ENCODE measurements around the gene UNC80.

UNC80 gene

GRCh38 chr2:210022824-210023223 lies 251.2 kb downstream of the UNC80 start:
- no peak for DNase-seq (ENCODE audit: low read depth)

GRCh38 chr2:210027608-210028007 lies 256.0 kb downstream of the UNC80 start:
- DNase-seq (ENCODE audit: low read depth) = no peak

- no peak for DNase-seq (ENCODE audit: low read depth)
Measured at GRCh38 chr2:210028178-210028577, 256.5 kb downstream of the UNC80 start.

DNA sequence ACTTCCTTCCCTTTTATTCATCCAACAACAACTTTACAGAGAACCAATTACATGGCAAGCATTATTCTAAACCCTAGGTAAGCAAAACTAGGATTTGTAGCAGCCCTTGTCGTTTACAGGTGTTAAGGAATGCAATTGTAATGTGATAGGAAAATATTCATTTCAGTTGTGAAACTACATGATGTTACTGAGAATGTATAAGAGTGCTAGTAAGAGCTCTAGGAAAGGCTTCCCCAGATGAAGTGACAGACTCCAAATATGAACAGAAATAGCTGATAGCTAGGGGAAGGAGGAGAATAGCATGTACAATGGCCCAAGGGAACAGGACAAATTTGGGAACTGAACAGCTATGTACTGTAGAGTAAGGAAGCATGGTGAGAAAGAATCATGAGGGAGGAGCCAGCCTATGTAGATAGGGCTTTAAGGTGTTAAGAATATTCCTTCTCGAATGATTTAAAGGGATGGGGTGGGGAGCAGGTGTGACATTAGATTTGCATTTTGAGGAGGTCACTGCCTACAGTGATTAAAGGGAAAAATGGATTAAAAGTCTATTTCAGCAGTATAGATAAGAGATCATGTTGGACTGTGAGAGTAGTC lies 262.6 kb downstream of the UNC80 start:
- DNase-seq (ENCODE audit: low read depth) = no peak

GRCh38 chr2:210035679-210036078 lies 264.0 kb downstream of the UNC80 start:
- DNase-seq (ENCODE audit: low read depth) = no peak

- no peak for DNase-seq (ENCODE audit: low read depth)
Measured at GRCh38 chr2:210038078-210038477, 266.4 kb downstream of the UNC80 start.

DNA sequence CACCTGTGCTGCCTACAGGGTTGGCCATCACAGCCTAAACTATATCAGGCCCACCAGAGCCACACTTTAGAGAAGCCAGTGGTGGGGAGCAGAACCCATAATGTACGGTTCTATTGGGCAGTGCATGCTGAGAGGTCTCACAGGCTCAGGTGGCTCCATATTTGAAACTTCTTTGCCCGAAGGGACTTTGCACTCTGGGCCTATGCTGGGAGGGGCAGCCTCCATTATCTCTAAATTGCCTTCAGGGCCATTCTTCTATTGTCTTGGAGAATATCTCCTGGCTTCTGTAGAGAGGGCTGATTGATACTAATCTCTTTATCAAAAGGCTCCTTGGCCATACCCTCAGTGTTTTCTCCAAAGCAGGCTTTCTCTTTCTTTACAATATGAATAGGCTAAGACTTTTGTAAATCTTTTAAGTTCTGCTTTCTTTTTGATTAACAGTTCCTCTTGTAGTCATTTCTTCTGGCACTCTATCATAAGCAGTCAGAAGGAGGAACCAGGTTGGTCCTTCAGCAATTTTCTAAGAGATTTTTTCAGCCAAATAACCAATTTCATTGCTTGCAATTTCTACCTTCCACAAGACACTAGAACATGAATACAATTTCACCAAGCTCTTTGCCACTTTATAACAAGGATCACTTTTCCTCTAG lies 275.3 kb downstream of the UNC80 start:
- no peak for DNase-seq (ENCODE audit: low read depth)

Data from T follicular helper cell (primary cell).